Peyer's patch (tissue), 4 donors: ENCODE results near the gene CSNK1E. TPM values are rescaled to one million over a fixed set of nuclear protein-coding genes. Genes with fewer than 3 reads are reported as not detected.

Source experiments
- DNase-seq, 3 donors: peaks; one replicate each; pipeline ENCODE4 v3.0.0-alpha.2; 2017 to 2019
- H3K27ac ChIP-seq, 4 donors: fragments of 200-600 bp; sonication (generic); one replicate each; pipeline ENCODE4 v1.5.1; 2016 to 2019
- H3K27me3 ChIP-seq, 2 donors: fragments of 200-600 bp; sonication (generic); one replicate each; pipeline ENCODE4 v1.5.1; 2019
- H3K36me3 ChIP-seq, 3 donors: fragments of 200-600 bp; sonication (generic); one replicate each; pipeline ENCODE4 v1.5.1; 2016 to 2019
- H3K4me1 ChIP-seq, 4 donors: fragments of 200-600 bp; sonication (generic); one replicate each; pipeline ENCODE4 v1.5.1; 2016 to 2019
- H3K4me3 ChIP-seq, 4 donors: fragments of 200-600 bp; sonication (generic); 1 replicate in 3 of 4; 2 replicates in 1 of 4; pipeline ENCODE4 v1.5.1; 2016 to 2019; ENCODE audit warnings: mild to moderate bottlenecking in 1 of 4
- H3K9me3 ChIP-seq, 4 donors: fragments of 200-600 bp; sonication (generic); one replicate each; pipeline ENCODE4 v1.5.1; 2016 to 2019; ENCODE audit warnings: mild to moderate bottlenecking in 1 of 4
- CTCF ChIP-seq, 6 experiments: fragments of 450-650 bp in 4 of 6; fragments of 200-600 bp in 2 of 6; sonication (generic) in 1 of 6; IDR thresholded peaks; one replicate each; pipeline ENCODE4 v1.5.1; 2017 to 2019; ENCODE audit warnings: antibody characterized with exemption in 6 of 6, mild to moderate bottlenecking in 3 of 6, moderate library complexity in 1 of 6
- POLR2A ChIP-seq, 2 donors: fragments of 450-650 bp; IDR thresholded peaks; one replicate each; pipeline ENCODE4 v1.5.1; 2017; ENCODE audit warnings: antibody characterized with exemption in 2 of 2, mild to moderate bottlenecking in 2 of 2, moderate library complexity in 2 of 2
- total RNA-seq, 4 donors: library from RNA; depleted of rRNA; stranded (reverse); fragments of >200 nt; gene quantifications; one replicate each; pipeline ENCODE4 v1.1.0, GENCODE V29; 2016

Gene CSNK1E
- total RNA-seq, 4 donors from 2014 or later, result 39.1 to 254 (median 114) TPM

GRCh38 chr22:38249301-38249700, 67.9 kb downstream of the CSNK1E start:
- peaks cover 0 to 34% (median 0%) of the 10 kb centered on the region in 3 donors for H3K36me3 ChIP-seq
- DNase-seq, result no peak
- no peak overlapping the region for H3K27ac ChIP-seq
- no peaks in the 10 kb centered on the region for H3K9me3 ChIP-seq
- H3K27me3 ChIP-seq, result no peaks in the 10 kb centered on the region
- H3K4me1 ChIP-seq, result peaks cover 0 to 7% (median 0%) of the 10 kb centered on the region in 4 donors
- no peak overlapping the region for H3K4me3 ChIP-seq
- TF ChIP-seq CTCF (IDR thresholded peaks at IDR 0.05) (no peak), POLR2A (IDR thresholded peaks at IDR 0.05) (no peak)

GRCh38 chr22:38248280-38248679, 69.0 kb downstream of the CSNK1E start:
- peaks cover 0 to 40% (median 0%) of the 10 kb centered on the region in 3 donors for H3K36me3 ChIP-seq
- peaks cover 0 to 15% (median 0%) of the 10 kb centered on the region in 4 donors for H3K4me1 ChIP-seq
- no peak for DNase-seq
- no peak overlapping the region for H3K4me3 ChIP-seq
- H3K9me3 ChIP-seq, result no peaks in the 10 kb centered on the region
- H3K27me3 ChIP-seq, result no peaks in the 10 kb centered on the region
- TF ChIP-seq CTCF (IDR thresholded peaks at IDR 0.05) (no peak), POLR2A (IDR thresholded peaks at IDR 0.05) (no peak)
- H3K27ac ChIP-seq, result no peak overlapping the region

- no peak for TF ChIP-seq POLR2A (IDR thresholded peaks at IDR 0.05)
- H3K9me3 ChIP-seq, result no peaks in the 10 kb centered on the region
- peaks cover 0 to 40% (median 0%) of the 10 kb centered on the region in 3 donors for H3K36me3 ChIP-seq
- H3K4me3 ChIP-seq, result no peak overlapping the region
- DNase-seq, result no peak
- peaks cover 0 to 21% (median 0%) of the 10 kb centered on the region in 4 donors for H3K4me1 ChIP-seq
- H3K27ac ChIP-seq, result peak overlapping the region in 1 of 4 donors; percentile 64
- H3K27me3 ChIP-seq, result no peaks in the 10 kb centered on the region
Observed at GRCh38 chr22:38247713-38248112, 69.5 kb downstream of the CSNK1E start.

GRCh38 chr22:38246692-38247091, 70.5 kb downstream of the CSNK1E start:
- no peak overlapping the region for H3K4me3 ChIP-seq
- peaks cover 0 to 40% (median 0%) of the 10 kb centered on the region in 3 donors for H3K36me3 ChIP-seq
- H3K4me1 ChIP-seq, result peaks cover 0 to 23% (median 0%) of the 10 kb centered on the region in 4 donors
- H3K27ac ChIP-seq, result peak overlapping the region in 3 of 4 donors; percentile 3 to 64 (median 62)
- H3K27me3 ChIP-seq, result no peaks in the 10 kb centered on the region
- TF ChIP-seq CTCF (IDR thresholded peaks at IDR 0.05) (no peak), POLR2A (IDR thresholded peaks at IDR 0.05) (no peak)
- DNase-seq, result no peak
- no peaks in the 10 kb centered on the region for H3K9me3 ChIP-seq

- Histone ChIP-seq H3K4me3 (no peak overlapping the region), H3K27ac (peak overlapping the region in 3 of 4 donors; percentile 3 to 64 (median 62)), H3K9me3 (no peaks in the 10 kb centered on the region), H3K36me3 (peaks cover 0 to 40% (median 0%) of the 10 kb centered on the region in 3 donors), H3K4me1 (peaks cover 0 to 20% (median 0%) of the 10 kb centered on the region in 4 donors), H3K27me3 (no peaks in the 10 kb centered on the region)
- no peak for DNase-seq
- no peak for TF ChIP-seq CTCF (IDR thresholded peaks at IDR 0.05)
- TF ChIP-seq POLR2A (IDR thresholded peaks at IDR 0.05), result no peak
Observed at GRCh38 chr22:38246046-38246658, 71.1 kb downstream of the CSNK1E start.

- Histone ChIP-seq H3K9me3 (no peaks in the 10 kb centered on the region), H3K27ac (peak overlapping the region in 3 of 4 donors; percentile 55 to 82 (median 61)), H3K27me3 (no peaks in the 10 kb centered on the region), H3K36me3 (peaks cover 0 to 40% (median 0%) of the 10 kb centered on the region in 3 donors), H3K4me3 (no peak overlapping the region), H3K4me1 (peaks cover 0 to 28% (median 0%) of the 10 kb centered on the region in 4 donors)
- TF ChIP-seq POLR2A (IDR thresholded peaks at IDR 0.05) (no peak), CTCF (IDR thresholded peaks at IDR 0.05) (no peak)
- peak in 1 of 3 donors; percentile 30 for DNase-seq
Observed at GRCh38 chr22:38244106-38244505, 73.1 kb downstream of the CSNK1E start.
